Activated B cell treated with CpG ODN at 0.5 μM for 24 hours (primary cell): ENCODE data around the gene SFT2D3. TPM values are rescaled to one million over a fixed set of nuclear protein-coding genes. Genes with fewer than 3 reads are reported as not detected.
A peak's percentile ranks its signal among the peaks of the same experiment; 100 is the strongest.

Experiments
- ATAC-seq: fragments of 200-7000 bp; cut with Tn5 transposase; one replicate; pipeline ENCODE4 v1.10.0; 2021; ENCODE audit warnings: low read depth, mild to moderate bottlenecking, moderate library complexity
- CTCF ChIA-PET: fragments of 350-600 bp; sonication (Branson Sonifier 250); formaldehyde crosslinking; loops from one replicate; lab custom pipeline; 2021; ENCODE audit warnings: antibody characterized with exemption; lab: Charles Lee
- POLR2A ChIA-PET: fragments of 350-600 bp; sonication (Branson Sonifier 250); formaldehyde crosslinking; loops from one replicate; lab custom pipeline; 2021; ENCODE audit warnings: antibody characterized with exemption; lab: Charles Lee
- DNase-seq: peaks from one replicate; pipeline ENCODE4 v3.0.0; 2022
- H3K27ac Mint-ChIP-seq: one replicate; pipeline ENCODE4 v1.8.0; 2020; ENCODE audit warnings: mixed read lengths
- H3K27me3 Mint-ChIP-seq: one replicate; pipeline ENCODE4 v1.8.0; 2021; ENCODE audit warnings: mixed read lengths
- H3K36me3 Mint-ChIP-seq: one replicate; pipeline ENCODE4 v1.8.0; 2021; ENCODE audit warnings: low read depth, mixed read lengths
- H3K4me1 Mint-ChIP-seq: one replicate; pipeline ENCODE4 v1.8.0; 2021; ENCODE audit warnings: mixed read lengths
- H3K4me3 Mint-ChIP-seq: one replicate; pipeline ENCODE4 v1.8.0; 2020; ENCODE audit warnings: mild to moderate bottlenecking, mixed read lengths
- H3K9me3 Mint-ChIP-seq: one replicate; pipeline ENCODE4 v1.8.0; 2020; ENCODE audit warnings: mixed read lengths
- CTCF ChIP-seq: fragments of 200-600 bp; IDR thresholded peaks from one replicate; pipeline ENCODE4 v1.8.0; 2022; ENCODE audit warnings: antibody characterized with exemption, mild to moderate bottlenecking
- intact Hi-C: fragments of 100-400 bp; cut with micrococcal nuclease; formaldehyde crosslinking; loops from one replicate; pipeline ENCODE4 v1.15.1; 2024
- total RNA-seq: library from RNA; stranded (reverse); gene quantifications from 2 replicates; pipeline ENCODE4 v1.2.3, GENCODE V29; 2022

SFT2D3 gene
- total RNA-seq, 1 donor from 2014 or later = 10.1 TPM

GRCh38 chr2:127678991-127679390 is 22.3 kb upstream of the SFT2D3 start:
- Mint-ChIP-seq H3K9me3 (no peaks in the 10 kb centered on the region), H3K27ac (no peak overlapping the region)
- no peak for TF ChIP-seq CTCF

GRCh38 chr2:127679680-127680361 is 21.5 kb upstream of the SFT2D3 start:
- POLR2A ChIA-PET = no interaction called here
- DNase-seq (no peak), ATAC-seq (peak; percentile 28)
- no peaks in the 10 kb centered on the region for H3K36me3 Mint-ChIP-seq
- no peaks in the 10 kb centered on the region for H3K9me3 Mint-ChIP-seq
- no peak for TF ChIP-seq CTCF
- no peak overlapping the region for H3K27ac Mint-ChIP-seq
- H3K27me3 Mint-ChIP-seq = peaks cover 24% of the 10 kb centered on the region
- CTCF ChIA-PET = no interaction called here
- H3K4me1 Mint-ChIP-seq = peaks cover 12% of the 10 kb centered on the region
- no peak overlapping the region for H3K4me3 Mint-ChIP-seq
- intact Hi-C loops = no loop called here

More at GRCh38 chr2:127678991-127679390, 22.3 kb upstream of the SFT2D3 start:
- DNase-seq (no peak), ATAC-seq (no peak)
- intact Hi-C loops = no loop called here
- H3K4me3 Mint-ChIP-seq = no peak overlapping the region
- peaks cover 17% of the 10 kb centered on the region for H3K4me1 Mint-ChIP-seq
- ChIA-PET POLR2A (no interaction called here), CTCF (no interaction called here)
- no peaks in the 10 kb centered on the region for H3K36me3 Mint-ChIP-seq
- peaks cover 29% of the 10 kb centered on the region for H3K27me3 Mint-ChIP-seq

- Mint-ChIP-seq H3K4me1 (peaks cover 9% of the 10 kb centered on the region), H3K27me3 (peaks cover 20% of the 10 kb centered on the region), H3K9me3 (no peaks in the 10 kb centered on the region), H3K4me3 (no peak overlapping the region), H3K27ac (no peak overlapping the region), H3K36me3 (no peaks in the 10 kb centered on the region)
- ChIA-PET CTCF (no interaction called here), POLR2A (no interaction called here)
- intact Hi-C loops = no loop called here
- DNase-seq (no peak), ATAC-seq (no peak)
- no peak for TF ChIP-seq CTCF
Observed at GRCh38 chr2:127680706-127681287, 20.5 kb upstream of the SFT2D3 start.

GRCh38 chr2:127681288-127681804 is 20.0 kb upstream of the SFT2D3 start:
- CTCF ChIA-PET = no interaction called here
- H3K27me3 Mint-ChIP-seq = peaks cover 17% of the 10 kb centered on the region
- POLR2A ChIA-PET = no interaction called here
- intact Hi-C loops = no loop called here
- DNase-seq = no peak
- no peak overlapping the region for H3K27ac Mint-ChIP-seq
- no peak for ATAC-seq
- H3K4me3 Mint-ChIP-seq = peak overlapping the region; percentile 24
- H3K9me3 Mint-ChIP-seq = no peaks in the 10 kb centered on the region
- no peaks in the 10 kb centered on the region for H3K36me3 Mint-ChIP-seq
- H3K4me1 Mint-ChIP-seq = peaks cover 6% of the 10 kb centered on the region
- no peak for TF ChIP-seq CTCF
